ENCODE measurements around the gene SLC22A12. TPM values are rescaled to one million over a fixed set of nuclear protein-coding genes. Genes with fewer than 3 reads are reported as not detected.

SLC22A12 gene
- total RNA-seq, 6 experiments from 2014 or later = 0.22 to 0.80 (median 0.74) TPM; not detected in 3

- H3K4me3 ChIP-seq = no peak overlapping the region
- H3K27ac ChIP-seq = no peak overlapping the region
- TF ChIP-seq POLR2A (IDR thresholded peaks at IDR 0.05) (no peak), CTCF (IDR thresholded peaks at IDR 0.05) (no peak)
- intact Hi-C loops (cut with DNase I) = no loop called here
- H3K36me3 ChIP-seq = no peaks in the 10 kb centered on the region
- WGBS (ENCODE audit: insufficient coverage, low coverage, low lambda C conversion rate, missing lambda C conversion rate) = no CpG with 5 or more reads among the region's 34 CpGs
- no peaks in the 10 kb centered on the region for H3K9me3 ChIP-seq
- no peaks in the 10 kb centered on the region for H3K27me3 ChIP-seq
- ATAC-seq (no peak), DNase-seq (peak in 1 of 3 donors; percentile 49)
- H3K4me1 ChIP-seq = peaks cover 0 to 7% (median 0%) of the 10 kb centered on the region in 4 donors
Observed at GRCh38 chr11:64568041-64568571, 22.9 kb upstream of the SLC22A12 start.

DNA sequence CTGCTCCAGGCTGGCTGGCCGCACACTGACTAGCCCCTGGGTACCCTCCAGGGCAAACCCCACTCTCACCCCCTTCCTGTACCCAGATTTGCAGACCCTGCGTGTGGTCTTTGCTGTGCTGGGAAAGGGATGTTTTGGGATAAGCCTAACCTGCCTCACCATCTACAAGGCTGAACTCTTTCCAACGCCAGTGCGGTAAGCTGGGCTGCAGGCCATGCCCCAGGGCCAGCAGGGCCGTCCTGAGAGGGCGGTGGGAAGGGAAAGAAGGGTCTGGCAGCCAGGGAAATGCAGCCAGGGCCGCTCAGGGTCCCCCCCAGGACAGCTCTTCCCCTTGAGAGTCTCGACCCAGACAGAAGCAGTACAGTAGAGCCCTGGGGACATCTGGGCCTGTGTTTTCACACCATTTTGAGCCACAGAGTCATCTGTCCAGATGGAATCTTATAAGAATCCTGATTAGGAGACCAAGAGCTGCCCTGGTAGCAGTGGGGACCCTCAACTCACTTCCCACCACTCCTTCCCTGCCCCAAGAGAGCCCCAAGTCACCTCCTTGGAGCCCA is 22.4 kb upstream of the SLC22A12 start:
- H3K27me3 ChIP-seq = no peaks in the 10 kb centered on the region
- intact Hi-C loops (cut with DNase I) = no loop called here
- no peak for TF ChIP-seq CTCF (IDR thresholded peaks at IDR 0.05)
- no peak for TF ChIP-seq POLR2A (IDR thresholded peaks at IDR 0.05)
- ATAC-seq (no peak), DNase-seq (peak in 1 of 3 donors; percentile 1)
- peaks cover 0 to 7% (median 0%) of the 10 kb centered on the region in 4 donors for H3K4me1 ChIP-seq
- H3K27ac ChIP-seq = no peak overlapping the region
- no peak overlapping the region for H3K4me3 ChIP-seq
- no CpG with 5 or more reads among the region's 8 CpGs for WGBS (ENCODE audit: insufficient coverage, low coverage, low lambda C conversion rate, missing lambda C conversion rate)
- H3K9me3 ChIP-seq = no peaks in the 10 kb centered on the region
- H3K36me3 ChIP-seq = no peaks in the 10 kb centered on the region

DNA sequence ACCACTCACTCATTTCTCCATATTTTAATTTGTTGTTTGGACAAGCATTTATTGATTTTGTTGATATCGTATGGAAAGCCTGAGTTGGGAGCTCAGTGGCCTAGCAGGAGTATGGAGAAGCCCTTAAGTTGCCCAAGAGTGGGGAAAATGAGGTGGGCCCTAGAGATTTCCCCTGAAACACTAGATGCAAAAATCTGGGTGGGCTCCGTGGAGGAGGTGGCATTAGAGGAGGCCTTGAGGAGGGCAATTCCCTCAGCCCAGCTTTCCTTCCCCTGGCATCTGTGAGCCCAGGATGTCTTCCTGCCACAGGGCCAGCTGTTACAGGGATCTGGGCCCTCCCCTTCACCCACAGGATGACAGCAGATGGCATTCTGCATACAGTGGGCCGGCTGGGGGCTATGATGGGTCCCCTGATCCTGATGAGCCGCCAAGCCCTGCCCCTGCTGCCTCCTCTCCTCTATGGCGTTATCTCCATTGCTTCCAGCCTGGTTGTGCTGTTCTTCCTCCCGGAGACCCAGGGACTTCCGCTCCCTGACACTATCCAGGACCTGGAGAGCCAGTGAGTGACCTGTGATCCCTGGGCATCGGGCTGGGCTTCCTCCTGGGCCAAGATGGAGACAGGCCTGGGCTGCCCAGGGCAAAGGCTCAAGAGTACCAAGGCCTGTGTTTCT is 21.6 kb upstream of the SLC22A12 start:
- ATAC-seq = no peak
- intact Hi-C loops (cut with DNase I) = no loop called here
- H3K27me3 ChIP-seq = no peaks in the 10 kb centered on the region
- no peak overlapping the region for H3K27ac ChIP-seq
- H3K9me3 ChIP-seq = no peaks in the 10 kb centered on the region
- H3K4me3 ChIP-seq = no peak overlapping the region
- 92% methylated on average over 1 of the region's 8 CpGs for WGBS (ENCODE audit: insufficient coverage, low coverage, low lambda C conversion rate, missing lambda C conversion rate)
- TF ChIP-seq CTCF (IDR thresholded peaks at IDR 0.05) (no peak), POLR2A (IDR thresholded peaks at IDR 0.05) (no peak)
- peak in 1 of 3 donors; percentile 36 for DNase-seq
- H3K4me1 ChIP-seq = peaks cover 0 to 7% (median 0%) of the 10 kb centered on the region in 4 donors
- H3K36me3 ChIP-seq = no peaks in the 10 kb centered on the region

- Histone ChIP-seq H3K27me3 (no peaks in the 10 kb centered on the region), H3K27ac (no peak overlapping the region), H3K4me3 (no peak overlapping the region), H3K9me3 (no peaks in the 10 kb centered on the region), H3K4me1 (peaks cover 0 to 7% (median 0%) of the 10 kb centered on the region in 4 donors), H3K36me3 (no peaks in the 10 kb centered on the region)
- WGBS (ENCODE audit: insufficient coverage, low coverage, low lambda C conversion rate, missing lambda C conversion rate) = 84% methylated on average over 3 of the region's 3 CpGs
- ATAC-seq = no peak
- intact Hi-C loops (cut with DNase I) = no loop called here
- no peak for DNase-seq
- TF ChIP-seq POLR2A (IDR thresholded peaks at IDR 0.05) (no peak), CTCF (IDR thresholded peaks at IDR 0.05) (no peak)
Observed at GRCh38 chr11:64570341-64570740, 20.7 kb upstream of the SLC22A12 start.

All from right lobe of liver (tissue), 6 donors.